NAMALWA (cell line): Measurements from ENCODE around the gene CRYBG2.

Experiments used
- DNase-seq: peaks from one replicate; pipeline ENCODE4 v3.0.0-alpha.2; 2015; ENCODE audit warnings: low spot score

CRYBG2 gene

GRCh38 chr1:26280333-26281042 is 73.4 kb downstream of the CRYBG2 start:
- no peak for DNase-seq

- DNase-seq: peak; percentile 87
Observed at GRCh38 chr1:26279456-26280332, 74.2 kb downstream of the CRYBG2 start, which contains the start of gene SH3BGRL3. TSS of gene SH3BGRL3 (plus strand) at chr1:26280086. CDS start at chr1:26280156, 70 bp downstream.

- peak; percentile 27 for DNase-seq
Observed at GRCh38 chr1:26278724-26279455, 75.0 kb downstream of the CRYBG2 start.

DNA sequence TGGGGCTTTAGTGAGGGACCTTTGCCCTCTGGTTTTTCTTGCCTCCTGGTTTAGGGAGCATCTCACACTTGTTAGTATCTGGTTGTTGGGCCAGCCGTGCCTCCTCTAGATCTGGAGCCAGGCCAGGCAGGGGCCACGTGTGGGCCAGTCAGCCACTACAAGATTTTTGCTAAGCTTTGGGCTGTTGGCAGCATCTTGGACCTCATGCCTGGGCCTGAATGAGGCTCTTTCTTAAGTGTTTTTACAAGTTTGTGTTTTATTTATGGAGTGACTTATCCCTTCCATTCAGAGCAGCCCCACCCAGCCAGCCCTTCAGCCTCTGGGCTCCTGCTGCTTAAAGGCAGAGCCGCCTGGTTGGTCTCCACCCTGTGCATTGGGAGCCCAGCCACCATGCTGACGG is 75.6 kb downstream of the CRYBG2 start:
- no peak for DNase-seq

GRCh38 chr1:26277719-26278118 is 76.2 kb downstream of the CRYBG2 start:
- DNase-seq: no peak

- DNase-seq: no peak
Observed at GRCh38 chr1:26277261-26277661, 76.7 kb downstream of the CRYBG2 start.

DNA sequence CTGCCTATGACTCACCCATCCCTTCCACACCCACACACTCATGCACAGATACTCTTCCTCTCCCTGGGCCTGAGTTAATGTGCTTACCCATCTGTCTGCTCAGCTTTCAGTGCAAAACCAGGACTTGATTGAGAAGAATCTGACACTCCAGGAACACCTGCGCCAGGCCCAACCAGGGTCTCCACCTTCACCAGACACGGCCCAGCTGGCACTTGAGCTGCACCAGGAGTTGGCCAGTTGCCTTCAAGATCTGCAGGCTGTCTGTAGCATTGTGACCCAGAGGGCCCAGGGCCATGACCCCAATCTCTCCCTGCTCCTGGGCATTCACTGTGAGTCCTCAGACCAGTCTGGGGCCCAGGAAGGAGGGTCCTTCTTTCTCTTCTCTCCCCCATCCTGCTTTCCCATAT is 77.5 kb downstream of the CRYBG2 start:
- no peak for DNase-seq

GRCh38 chr1:26275580-26276431 is 78.1 kb downstream of the CRYBG2 start:
- DNase-seq: peak; percentile 84

DNA sequence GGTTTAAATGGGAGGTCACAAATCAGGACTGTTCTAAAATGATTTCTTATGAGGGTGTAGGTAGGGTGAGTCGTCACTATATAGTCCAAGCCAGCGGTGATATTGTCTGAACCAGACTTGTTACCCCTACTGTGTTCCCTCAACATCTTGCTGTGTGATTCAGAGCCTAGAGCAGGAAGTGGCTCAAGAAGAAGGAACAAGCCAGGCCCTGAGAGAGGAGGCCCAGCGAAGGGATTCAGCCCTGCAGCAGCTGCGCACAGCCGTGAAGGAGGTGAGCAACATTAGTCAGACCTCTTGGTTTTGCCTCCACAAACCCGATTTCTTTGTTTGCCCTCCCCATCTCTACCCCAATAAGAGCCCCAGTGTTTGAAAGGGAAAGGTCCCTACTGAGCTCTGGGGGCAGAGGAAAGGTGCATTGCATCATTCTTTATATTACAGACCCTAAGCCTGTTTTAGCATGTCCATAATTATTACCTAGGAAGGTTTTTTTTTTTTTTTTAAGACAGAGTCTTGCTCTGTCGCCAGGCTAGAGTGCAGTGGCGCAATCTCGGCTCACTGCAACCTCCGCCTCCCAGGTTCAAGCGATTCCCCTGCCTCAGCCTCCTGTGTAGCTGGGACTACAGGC is 79.0 kb downstream of the CRYBG2 start:
- no peak for DNase-seq
